Activated CD4-positive, alpha-beta T cell treated with anti-CD3 and anti-CD28 coated beads for 24 hours (primary cell): ENCODE results near the gene NEMP1.
"Not testable (repeated sequence)": the region's sequence is repeated elsewhere in the genome, so short reads cannot be mapped to it uniquely, and the experiment has no call there.

Experiments used
- DNase-seq, 2 donors: peaks; one replicate each; pipeline ENCODE4 v3.0.0-alpha.2; 2020; ENCODE audit warnings: low read depth in 2 of 2

NEMP1 gene

GRCh38 chr12:57031138-57031725 is 47.4 kb downstream of the NEMP1 start:
- no peak for DNase-seq

- DNase-seq, result no peak
Measured at GRCh38 chr12:57029457-57029856, 49.1 kb downstream of the NEMP1 start.

DNA sequence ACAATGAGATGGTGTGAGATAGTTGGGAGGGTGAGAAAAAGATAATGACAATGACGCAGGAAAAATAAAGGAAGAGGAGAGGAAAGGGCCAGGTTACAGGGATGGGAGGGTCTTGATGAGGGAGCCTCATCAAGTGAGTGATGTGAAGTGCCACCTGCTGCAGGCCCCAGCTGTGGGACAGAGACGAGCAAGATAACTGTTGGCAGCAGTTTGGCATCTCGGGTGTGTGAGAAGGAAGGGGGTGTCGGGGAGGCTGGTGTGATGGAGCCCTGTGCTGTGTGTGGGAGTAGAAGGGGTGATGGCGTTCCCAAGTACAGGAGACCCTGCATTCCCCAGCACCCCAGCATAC is 50.8 kb downstream of the NEMP1 start:
- no peak for DNase-seq

DNA sequence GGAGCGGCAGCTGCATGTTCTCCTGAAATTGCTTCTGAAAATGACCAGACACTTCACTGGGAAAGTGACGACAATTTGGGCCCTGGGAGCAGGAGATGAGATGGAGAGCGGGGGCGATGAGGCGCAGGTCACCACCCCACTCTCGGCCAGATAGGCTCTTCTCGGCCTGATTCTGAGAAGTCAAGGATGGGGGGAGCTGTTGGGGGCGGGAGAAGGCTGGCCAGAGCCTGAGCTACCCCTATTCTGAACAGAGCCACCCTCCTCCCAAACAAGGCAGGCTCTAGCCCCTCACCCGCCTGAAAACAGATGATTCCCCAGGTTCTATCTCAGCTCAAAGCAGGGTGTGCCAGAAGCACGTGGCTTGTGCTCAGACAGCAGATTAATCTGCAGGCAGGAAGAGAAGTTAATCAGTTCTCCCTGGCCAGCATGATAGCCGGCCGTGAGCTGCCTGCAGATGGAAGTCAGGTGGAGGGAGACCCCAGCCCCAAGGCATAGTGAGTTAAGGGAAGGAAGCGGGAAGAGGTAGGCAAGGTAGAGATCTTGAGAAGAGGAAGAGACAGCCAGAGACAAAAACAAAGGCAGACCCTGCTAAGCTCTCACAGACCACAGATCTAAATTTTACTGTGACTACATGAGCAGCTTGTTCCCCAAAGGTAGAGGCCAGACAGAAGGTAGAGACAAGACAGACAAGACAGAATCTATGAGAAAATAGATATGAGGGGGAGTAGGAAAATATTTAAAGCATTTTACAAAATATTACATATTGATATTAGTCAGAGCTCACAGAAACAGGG is 51.4 kb downstream of the NEMP1 start:
- no peak for DNase-seq

- no peak for DNase-seq
Measured at GRCh38 chr12:57025196-57025595, 53.4 kb downstream of the NEMP1 start.

GRCh38 chr12:57022324-57022723 is 56.3 kb downstream of the NEMP1 start:
- not testable (repeated sequence) for DNase-seq

- no peak for DNase-seq
Measured at GRCh38 chr12:57019983-57020719, 58.4 kb downstream of the NEMP1 start.

DNA sequence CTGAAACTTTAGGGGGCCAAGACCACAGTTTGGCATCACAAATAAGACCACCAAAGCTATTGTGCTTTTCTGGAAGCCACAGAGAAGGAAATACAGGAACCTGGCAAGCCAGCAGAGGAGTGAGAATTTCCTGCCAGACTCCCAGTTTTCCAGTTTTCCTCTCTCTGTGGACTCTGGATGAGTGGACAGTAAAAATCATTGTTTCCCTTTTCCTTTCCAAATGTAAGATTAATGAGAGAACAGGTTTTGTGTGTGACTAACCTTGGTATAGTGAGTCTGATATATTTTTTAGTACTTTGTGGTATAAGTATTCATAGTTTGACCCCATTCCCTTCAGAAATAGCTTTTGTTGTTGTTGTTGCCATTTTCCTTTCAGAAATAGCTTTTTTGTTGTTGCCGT is 59.7 kb downstream of the NEMP1 start:
- no peak for DNase-seq

DNA sequence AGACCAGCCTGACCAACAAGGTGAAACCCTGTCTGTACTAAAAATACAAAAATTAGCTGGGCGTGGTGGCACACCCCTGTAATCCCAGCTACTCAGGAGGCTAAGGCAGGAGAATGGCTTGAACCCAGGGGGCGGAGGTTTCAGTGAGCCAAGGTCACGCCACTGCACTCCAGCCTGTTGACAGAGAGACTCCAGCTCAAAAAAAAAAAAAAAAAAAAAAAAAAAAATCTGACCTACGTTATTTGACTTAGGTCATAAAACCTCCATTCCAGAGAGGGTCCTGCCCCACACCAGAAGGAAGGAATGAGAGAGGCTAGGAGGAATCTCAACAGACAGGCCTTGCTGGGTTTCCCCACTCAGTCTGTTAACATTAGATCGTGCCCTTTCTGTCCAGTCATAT is 60.2 kb downstream of the NEMP1 start:
- DNase-seq, result not testable (repeated sequence)

DNA sequence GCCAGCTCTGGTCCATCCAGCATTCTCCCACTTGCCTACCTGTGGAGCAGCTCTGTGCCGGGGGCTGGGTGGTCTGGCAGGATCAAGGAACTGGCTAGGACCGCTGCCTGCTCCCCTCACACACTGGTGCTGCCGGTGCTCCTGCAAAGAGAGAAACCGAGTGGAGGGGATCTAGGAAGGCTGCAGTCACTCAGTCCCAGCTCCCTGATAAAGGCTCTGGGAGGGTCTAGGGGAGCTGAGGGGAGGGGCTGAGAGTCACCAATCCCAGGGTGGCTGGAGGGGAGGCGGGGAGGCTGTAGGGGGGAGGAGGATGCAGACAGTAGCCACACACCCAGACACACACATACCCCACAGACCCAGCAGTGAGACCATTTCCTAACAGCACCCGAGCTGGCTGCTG is 62.2 kb downstream of the NEMP1 start, which contains the start of gene TAC3:
TSS of gene TAC3 (minus strand) at position 182 of the 400 bp plus-strand sequence. CDS start 732 bp downstream, outside the sequence.
- no peak for DNase-seq

GRCh38 chr12:57012600-57013465 is 65.8 kb downstream of the NEMP1 start:
- DNase-seq, result no peak

GRCh38 chr12:57011438-57012424 is 66.9 kb downstream of the NEMP1 start:
- no peak for DNase-seq

DNA sequence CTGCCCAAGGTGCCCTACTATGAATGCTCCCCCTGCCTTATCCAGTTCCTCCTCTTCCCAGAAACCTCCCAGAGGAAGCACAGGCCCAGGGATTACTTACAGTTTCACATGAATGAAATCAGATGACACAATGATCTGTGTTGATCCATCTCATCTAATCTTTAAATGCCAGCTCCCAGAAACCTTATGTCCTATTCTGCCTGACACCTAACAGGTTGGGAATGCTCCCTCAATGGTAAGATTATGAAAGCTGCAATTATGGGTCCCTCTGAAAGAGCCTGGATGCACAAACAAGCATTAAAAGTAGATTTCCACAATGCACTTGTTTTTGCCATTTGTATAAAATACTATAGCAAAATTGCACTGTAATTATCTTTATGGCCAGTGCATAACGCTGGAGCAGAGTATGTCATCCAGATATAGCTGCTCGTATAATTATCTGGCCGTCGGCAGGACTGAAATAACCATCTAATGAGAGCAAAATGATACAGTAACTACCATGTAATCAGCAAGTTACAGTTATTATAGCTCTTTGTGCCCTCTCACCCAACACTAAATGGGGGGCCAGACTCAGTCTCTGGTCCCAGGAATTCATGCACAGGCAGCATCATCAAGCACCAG is 67.9 kb downstream of the NEMP1 start:
- DNase-seq, result no peak

DNA sequence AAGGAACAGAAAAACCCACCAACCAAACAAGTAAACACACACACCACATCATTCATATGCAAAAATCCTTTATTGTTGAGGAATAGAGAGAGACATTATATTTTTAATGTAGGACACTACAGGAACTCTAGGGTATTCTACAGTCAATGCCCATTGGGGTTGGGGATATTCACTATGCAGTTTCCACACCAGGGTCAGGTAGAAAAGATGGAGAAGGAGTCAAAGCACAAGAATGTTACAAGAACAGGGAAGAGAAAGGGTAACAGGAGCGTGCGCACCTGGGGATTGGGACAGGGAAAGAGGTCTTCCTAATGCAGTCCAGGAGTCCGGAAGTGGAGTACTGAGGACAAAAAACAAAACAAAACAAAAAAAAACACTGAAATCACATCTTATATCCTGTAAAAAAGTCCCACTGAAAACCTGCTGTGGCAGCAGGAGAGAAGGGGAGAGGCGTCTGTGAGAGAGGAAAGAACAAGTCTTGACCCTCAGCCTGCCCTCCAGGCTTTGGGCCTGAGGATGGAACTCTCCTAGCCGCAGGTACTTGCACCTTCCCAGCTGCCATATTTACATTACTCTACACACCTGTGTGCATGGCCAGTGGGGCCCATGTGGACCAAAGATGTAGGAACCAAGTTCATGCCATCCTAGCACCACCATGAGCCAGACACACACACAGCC is 68.5 kb downstream of the NEMP1 start:
- no peak for DNase-seq

DNA sequence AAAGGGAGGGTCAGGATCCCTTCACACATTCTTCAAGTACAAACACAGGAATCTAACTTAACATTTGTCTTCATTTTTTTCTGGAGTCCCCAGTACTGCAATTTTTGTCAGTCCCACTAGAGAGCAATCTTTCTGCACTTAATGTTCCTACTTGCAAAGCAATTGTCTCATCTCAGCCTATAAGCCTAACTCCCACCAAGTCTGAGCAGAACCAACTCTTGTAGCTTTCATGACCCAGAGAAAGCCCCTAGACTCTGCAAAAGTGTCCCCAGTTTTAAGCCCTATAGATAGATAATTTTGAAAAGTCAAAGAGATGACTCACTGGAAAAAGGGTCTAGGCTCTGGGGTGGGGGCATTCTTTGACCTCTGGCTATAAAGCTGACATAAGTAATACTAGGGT is 70.4 kb downstream of the NEMP1 start:
- DNase-seq, result no peak

DNA sequence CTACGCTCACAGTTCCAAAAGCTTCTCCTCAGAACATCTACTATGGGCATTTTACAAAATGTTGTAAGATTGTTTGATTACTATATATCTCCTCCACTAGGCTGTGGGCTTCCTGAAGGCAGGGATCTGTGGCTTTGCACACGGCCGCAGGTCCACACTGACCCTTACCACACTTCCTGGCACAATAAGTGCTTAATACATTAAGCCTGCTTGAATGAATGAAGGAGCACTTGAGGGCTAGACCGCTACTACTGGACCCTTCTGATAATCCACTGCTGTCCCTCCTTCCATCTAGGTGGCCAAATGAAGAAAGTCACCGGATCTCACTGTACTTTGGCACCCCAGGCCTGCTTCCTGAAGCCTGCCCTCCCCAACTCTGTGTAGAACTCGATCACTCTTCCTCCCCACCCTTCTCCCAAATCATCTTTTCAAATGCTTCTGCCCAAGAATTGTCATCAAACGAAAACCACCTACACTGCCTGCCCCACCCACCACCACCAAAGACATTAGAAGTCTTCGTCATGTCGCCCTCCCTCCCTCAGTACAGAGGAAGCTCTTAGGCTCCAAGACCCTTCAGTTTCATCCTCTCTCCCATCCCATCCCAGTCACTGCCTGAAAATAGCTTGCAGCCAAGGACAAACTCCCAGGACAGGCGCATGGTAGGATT is 71.6 kb downstream of the NEMP1 start:
- no peak for DNase-seq

- peak in 1 of 2 donors; percentile 42 for DNase-seq
Measured at GRCh38 chr12:57005980-57006808, 72.4 kb downstream of the NEMP1 start, which contains the start of gene ZBTB39. TSS of gene ZBTB39 (minus strand) at chr12:57006546. CDS start at chr12:57004917, 1,629 bp downstream.
